ENCODE measurements around the gene DNAH17.

DNA sequence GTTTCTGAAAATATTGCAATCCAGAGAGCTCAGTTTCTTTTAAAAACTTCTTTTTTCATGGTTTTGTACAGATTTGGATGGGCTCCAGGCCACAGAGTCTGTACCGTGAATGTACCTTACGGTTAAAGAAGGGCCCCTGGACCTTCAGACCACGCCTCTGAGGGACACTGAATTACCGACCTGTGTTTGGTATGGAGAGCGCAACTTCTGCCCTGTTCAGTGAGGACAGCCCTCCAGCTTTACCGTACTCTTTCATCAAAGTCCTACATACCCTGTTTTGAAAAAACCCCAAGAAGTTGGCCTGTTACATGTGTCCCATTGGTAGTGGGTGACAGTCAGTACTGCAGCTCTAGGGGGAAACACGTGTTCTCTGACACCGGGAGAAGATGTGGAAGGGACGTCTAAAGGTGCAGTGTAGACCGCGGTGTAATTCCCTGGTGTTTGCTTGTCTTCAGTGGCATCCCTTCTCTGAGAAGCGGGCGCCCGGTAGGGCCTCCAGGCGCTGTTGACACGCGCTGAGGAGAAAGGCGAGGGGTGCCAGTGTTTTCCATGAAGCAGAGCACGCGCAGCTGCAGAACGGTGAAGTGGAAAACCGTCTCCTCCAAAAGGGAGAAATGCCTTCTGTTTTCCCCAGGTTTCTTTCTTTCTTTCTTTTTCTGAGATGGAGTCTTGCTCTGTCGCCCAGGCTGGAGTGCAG, 192.6 kb downstream of the DNAH17 start:
- TF ChIP-seq CTCF (IDR thresholded peaks at IDR 0.05; ENCODE audit: low read depth, low read length, poor library complexity, severe bottlenecking), result no peak
- no peak for TF ChIP-seq EZH2phosphoT487 (IDR thresholded peaks at IDR 0.05; ENCODE audit: borderline replicate concordance, low read length)

Data from DOHH2 (cell line).